ENCODE results near the gene ANGPT4. TPM values are rescaled to one million over a fixed set of nuclear protein-coding genes. Genes with fewer than 3 reads are reported as not detected.

The ANGPT4 gene, protein sequence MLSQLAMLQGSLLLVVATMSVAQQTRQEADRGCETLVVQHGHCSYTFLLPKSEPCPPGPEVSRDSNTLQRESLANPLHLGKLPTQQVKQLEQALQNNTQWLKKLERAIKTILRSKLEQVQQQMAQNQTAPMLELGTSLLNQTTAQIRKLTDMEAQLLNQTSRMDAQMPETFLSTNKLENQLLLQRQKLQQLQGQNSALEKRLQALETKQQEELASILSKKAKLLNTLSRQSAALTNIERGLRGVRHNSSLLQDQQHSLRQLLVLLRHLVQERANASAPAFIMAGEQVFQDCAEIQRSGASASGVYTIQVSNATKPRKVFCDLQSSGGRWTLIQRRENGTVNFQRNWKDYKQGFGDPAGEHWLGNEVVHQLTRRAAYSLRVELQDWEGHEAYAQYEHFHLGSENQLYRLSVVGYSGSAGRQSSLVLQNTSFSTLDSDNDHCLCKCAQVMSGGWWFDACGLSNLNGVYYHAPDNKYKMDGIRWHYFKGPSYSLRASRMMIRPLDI
- total RNA-seq, result not detected

DNA sequence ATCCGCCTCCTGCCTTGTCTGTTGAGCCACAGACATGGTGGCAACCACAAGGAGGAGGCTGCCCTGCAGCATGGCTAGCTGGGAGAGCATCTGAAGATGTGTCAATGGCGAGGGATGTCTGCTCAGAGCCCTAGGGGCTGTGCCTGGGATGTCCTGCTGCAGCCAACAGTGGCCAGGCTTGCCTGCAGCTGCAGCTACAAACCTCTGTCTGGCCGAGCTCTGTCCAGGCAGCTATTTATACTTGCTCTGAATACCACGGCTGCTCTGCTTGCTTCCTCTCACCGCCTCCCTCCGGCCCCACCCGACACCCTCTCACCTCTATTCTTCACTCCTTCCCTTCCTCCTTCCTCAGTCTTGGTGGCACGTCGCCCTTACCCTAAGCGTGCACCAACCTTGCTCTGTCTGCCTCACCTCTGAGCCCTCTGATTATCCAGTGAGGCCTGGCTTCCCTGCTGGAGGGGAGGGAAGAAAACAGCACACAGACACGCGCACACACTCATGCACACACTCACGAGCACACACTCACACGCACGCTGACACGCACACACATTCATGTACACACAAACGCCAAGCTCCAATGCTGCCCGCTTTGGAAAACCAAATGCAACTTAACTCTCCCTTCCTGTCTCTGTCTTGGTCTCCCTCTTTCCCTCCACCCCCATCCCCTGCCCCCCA lies at the start of gene ANGPT4:
TSS of gene ANGPT4 (minus strand) at position 210 of the 675 bp plus-strand sequence. CDS start at position 90, 120 bp downstream.
- no peak for DNase-seq
- Mint-ChIP-seq H3K9me3 (no peaks in the 10 kb centered on the region), H3K27me3 (peaks cover 8% of the 10 kb centered on the region), H3K4me1 (peaks cover 3% of the 10 kb centered on the region), H3K27ac (no peak within 1 kb of the TSS), H3K4me3 (no peak within 1 kb of the TSS), H3K36me3 (no peaks in the 10 kb centered on the region)
- no peak for ATAC-seq (ENCODE audit: low read depth)
- POLR2A ChIA-PET, result no interaction called here

DNA sequence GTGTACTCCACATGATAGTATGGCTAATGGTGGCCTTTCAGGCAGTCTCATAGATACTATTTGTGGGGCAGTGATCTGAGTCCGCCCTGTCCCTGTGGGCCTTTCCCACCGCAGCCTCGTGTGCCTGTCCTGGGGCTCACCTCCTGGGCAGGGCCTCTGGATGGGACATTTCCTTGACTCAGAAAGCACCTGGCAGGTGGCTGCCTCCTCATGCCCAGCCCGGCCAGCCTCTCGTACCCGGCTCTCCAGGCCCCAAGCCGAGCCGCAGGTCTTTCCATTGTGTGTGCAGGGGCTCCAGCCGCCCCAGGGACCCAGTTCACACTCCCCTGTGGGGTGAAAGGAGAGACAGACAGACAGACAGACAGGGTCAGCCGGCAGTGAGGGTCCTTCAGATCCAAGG lies 47.7 kb upstream of the ANGPT4 start:
- Mint-ChIP-seq H3K36me3 (no peaks in the 10 kb centered on the region), H3K4me3 (no peak overlapping the region), H3K9me3 (no peaks in the 10 kb centered on the region), H3K27ac (no peak overlapping the region), H3K4me1 (peaks cover 3% of the 10 kb centered on the region), H3K27me3 (no peaks in the 10 kb centered on the region)
- no peak for DNase-seq
- no peak for ATAC-seq (ENCODE audit: low read depth)
- POLR2A ChIA-PET, result no interaction called here

DNA sequence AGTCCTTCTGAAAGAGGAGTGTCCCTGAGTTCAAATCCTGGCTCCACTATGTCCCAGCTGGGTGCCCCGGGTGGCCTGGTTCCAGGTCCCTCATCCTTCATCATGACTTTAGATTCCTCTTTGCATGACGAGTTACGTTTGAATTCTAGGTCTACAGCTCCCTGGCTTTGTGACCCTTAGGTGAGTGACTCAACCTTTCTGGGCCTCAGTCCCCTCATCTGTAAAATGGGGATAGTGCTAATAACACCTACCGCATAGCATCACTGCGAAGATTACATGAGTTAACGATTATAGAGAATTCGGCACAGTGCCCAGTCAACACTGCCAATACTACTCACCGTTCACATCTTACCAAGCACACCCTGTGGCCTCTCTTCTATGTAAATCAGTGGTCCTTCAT lies 46.5 kb upstream of the ANGPT4 start:
- Mint-ChIP-seq H3K4me3 (no peak overlapping the region), H3K36me3 (no peaks in the 10 kb centered on the region), H3K9me3 (no peaks in the 10 kb centered on the region), H3K27ac (no peak overlapping the region), H3K27me3 (peaks cover 2% of the 10 kb centered on the region), H3K4me1 (peaks cover 3% of the 10 kb centered on the region)
- POLR2A ChIA-PET, result no interaction called here
- ATAC-seq (ENCODE audit: low read depth), result no peak
- no peak for DNase-seq

DNA sequence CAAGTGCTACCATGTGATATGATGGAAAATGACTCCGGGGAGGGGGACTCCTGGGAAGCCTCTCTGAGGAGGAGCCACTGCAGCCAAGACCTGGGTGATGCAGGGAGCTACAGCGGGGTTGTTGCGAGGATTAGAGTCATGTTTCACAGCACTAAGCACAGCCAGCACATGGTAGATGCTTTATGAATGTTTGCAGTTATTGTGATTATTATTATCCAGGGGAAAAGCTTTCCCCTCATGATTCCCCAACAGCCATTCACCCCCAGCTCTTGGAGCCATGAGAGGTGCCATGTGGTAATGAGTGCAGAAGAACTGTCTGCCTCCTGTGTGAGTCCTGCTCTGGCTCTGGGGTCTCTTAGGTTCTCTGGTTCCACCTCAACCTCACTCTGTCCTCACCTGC lies 46.1 kb upstream of the ANGPT4 start:
- Mint-ChIP-seq H3K4me1 (peaks cover 3% of the 10 kb centered on the region), H3K27ac (no peak overlapping the region), H3K9me3 (no peaks in the 10 kb centered on the region), H3K4me3 (no peak overlapping the region), H3K36me3 (no peaks in the 10 kb centered on the region), H3K27me3 (peaks cover 2% of the 10 kb centered on the region)
- ATAC-seq (ENCODE audit: low read depth) (no peak), DNase-seq (no peak)
- POLR2A ChIA-PET, result no interaction called here

DNA sequence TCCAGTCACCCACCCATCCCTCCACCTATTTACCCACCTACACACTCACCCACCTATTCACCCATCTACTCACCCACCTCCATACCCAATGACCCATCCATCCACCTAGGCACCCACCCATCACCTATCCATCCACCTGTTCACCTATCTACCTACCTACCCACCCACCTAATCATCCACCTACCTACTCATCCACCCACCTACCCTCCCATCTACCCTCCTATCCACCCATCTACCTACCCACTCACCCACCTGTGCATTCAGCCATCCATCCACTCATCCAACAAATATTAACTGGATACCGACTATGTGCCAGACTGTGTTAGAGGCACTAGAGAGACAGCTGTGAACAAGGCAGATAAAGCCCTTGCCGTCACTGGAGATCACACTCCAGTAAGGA lies 45.6 kb upstream of the ANGPT4 start:
- no peak for ATAC-seq (ENCODE audit: low read depth)
- Mint-ChIP-seq H3K4me3 (no peak overlapping the region), H3K4me1 (peaks cover 3% of the 10 kb centered on the region), H3K9me3 (no peaks in the 10 kb centered on the region), H3K27ac (no peak overlapping the region), H3K36me3 (no peaks in the 10 kb centered on the region), H3K27me3 (peaks cover 2% of the 10 kb centered on the region)
- DNase-seq, result no peak
- POLR2A ChIA-PET, result no interaction called here

DNA sequence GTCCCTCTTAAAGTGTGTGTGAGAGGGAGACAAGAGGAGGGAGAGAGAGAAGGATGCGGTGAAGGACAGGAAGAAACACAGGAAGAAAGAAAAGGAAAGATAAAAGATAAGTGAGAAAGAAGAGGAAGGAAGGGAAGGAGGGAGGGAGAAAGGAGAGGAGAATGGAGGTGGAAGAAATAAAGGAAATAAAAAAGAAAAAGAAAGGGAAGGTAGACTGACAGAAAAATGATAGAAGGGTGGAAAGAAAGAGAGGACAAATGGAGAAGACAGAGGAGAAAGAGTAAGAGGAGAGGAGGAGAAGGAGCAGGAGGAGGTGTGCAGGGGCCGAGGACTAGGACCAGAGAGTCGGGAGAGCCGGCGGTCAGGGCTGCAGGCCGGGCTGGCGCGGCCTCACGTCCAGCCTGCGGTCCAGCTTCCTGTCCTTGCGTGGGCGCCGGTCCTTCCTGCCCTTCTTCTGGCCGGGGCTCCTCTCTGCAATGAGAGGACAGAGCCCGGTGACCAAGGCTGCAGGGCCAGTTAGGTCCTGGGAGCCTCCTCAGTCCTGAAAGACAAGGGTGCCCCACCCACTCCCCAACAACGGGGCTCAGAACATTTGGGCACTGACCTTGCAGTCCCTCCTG lies 44.0 kb upstream of the ANGPT4 start:
- POLR2A ChIA-PET, result no interaction called here
- H3K4me3 Mint-ChIP-seq, result no peak overlapping the region
- H3K9me3 Mint-ChIP-seq, result no peaks in the 10 kb centered on the region
- H3K27me3 Mint-ChIP-seq, result peaks cover 11% of the 10 kb centered on the region
- DNase-seq (no peak), ATAC-seq (ENCODE audit: low read depth) (no peak)
- H3K4me1 Mint-ChIP-seq, result peaks cover 3% of the 10 kb centered on the region
- H3K36me3 Mint-ChIP-seq, result no peaks in the 10 kb centered on the region
- H3K27ac Mint-ChIP-seq, result peak overlapping the region; percentile 28

DNA sequence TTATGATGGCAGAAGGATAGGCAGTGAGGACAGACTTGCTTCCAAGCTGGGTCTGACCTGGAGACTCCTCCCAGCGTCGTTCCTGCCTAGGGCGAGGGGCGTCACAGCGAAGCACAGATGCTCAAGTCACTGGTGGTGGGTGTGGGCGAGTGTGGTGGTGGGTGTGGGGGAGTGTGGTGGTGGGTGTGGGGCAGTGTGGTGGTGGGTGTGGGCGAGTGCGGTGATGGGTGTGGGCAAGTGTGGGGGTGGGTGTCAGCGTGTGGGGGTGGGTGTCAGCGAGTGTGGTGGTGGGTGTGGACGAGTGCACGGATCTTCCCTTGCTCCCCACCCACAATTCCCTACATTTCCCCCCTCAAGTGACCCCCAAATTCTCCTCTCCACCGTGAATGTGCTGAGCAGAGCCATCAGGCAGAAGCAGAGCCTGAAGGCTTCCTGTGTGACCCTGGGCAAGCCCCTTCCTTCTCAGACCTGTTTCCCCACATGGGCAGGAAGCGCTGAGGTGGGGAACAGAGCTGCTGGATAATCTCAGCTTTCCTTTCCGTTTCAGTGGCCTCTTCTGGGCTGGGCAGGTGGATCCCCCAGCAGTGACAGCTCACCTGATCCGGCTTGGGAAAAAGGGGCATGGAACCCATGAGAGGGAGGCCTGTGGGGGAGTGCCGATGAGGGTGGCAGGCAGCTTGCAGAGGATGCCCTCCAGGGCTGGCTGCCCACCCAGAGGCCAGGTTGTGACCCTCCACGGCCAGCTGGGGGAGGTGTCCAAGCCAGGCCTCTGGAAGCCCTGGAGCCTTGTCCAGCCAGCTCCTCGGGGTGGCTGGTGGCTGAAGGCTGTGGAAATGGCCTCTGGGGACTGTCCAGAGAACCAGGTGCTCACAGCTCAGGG lies 43.0 kb upstream of the ANGPT4 start:
- no peak for ATAC-seq (ENCODE audit: low read depth)
- Mint-ChIP-seq H3K27ac (no peak overlapping the region), H3K4me3 (no peak overlapping the region), H3K36me3 (no peaks in the 10 kb centered on the region), H3K9me3 (no peaks in the 10 kb centered on the region), H3K4me1 (peaks cover 3% of the 10 kb centered on the region), H3K27me3 (peaks cover 18% of the 10 kb centered on the region)
- no peak for DNase-seq
- POLR2A ChIA-PET, result no interaction called here

DNA sequence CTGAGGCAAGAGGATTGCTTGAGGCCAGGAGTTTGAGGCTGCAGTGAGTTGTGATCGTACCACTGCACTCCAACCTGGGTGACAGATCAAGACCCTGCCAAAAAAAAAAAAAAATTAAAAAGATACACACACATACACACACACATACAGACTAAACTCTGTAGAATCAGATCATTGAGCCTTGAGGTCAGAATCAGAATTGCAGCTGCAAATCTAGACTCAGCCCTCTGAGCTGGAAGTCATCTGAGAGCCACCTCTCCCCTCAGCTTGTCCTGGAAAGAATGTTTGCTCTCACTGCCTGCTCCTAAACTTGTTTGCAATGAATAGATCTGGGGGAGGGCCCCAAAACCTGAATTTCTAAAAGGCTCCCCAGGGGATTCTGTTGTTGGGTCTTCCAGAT lies 41.4 kb upstream of the ANGPT4 start:
- H3K9me3 Mint-ChIP-seq, result no peaks in the 10 kb centered on the region
- no peak for DNase-seq
- H3K4me3 Mint-ChIP-seq, result no peak overlapping the region
- no peak overlapping the region for H3K27ac Mint-ChIP-seq
- peaks cover 30% of the 10 kb centered on the region for H3K27me3 Mint-ChIP-seq
- peaks cover 3% of the 10 kb centered on the region for H3K4me1 Mint-ChIP-seq
- no peaks in the 10 kb centered on the region for H3K36me3 Mint-ChIP-seq
- POLR2A ChIA-PET, result no interaction called here
- no peak for ATAC-seq (ENCODE audit: low read depth)

DNA sequence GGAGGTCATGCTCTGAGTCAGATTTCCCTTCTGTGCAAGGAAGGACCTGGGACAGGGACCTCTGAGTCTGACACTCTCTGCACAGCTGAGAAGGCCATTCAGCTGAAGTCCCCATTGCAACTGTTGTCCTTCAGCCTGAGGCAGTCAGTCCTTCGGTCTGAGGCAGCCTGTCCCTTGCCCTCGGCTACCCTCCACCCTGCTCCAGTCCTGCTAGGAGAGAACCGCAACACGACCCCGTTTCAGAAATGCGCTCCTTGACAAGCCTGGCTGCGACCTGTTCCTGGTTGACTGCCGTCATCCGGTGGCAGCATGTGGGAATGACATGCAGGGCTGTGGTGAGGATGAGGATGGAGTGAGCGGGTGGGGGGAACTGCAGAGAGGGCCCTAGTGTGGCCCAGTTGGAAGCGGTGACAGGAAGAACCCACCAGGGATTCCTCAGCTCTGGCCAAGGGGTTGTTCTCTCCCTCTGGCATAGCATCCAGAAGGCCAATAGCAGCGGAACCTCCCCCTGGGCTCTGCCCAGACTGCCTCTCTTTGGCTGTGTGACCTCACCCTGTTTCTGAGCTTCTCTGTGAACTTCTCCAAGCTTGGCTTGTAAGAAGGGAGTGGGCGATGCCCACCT lies 40.3 kb upstream of the ANGPT4 start:
- POLR2A ChIA-PET, result no interaction called here
- H3K27ac Mint-ChIP-seq, result no peak overlapping the region
- ATAC-seq (ENCODE audit: low read depth) (peak; percentile 68), DNase-seq (peak; percentile 84)
- no peaks in the 10 kb centered on the region for H3K36me3 Mint-ChIP-seq
- H3K27me3 Mint-ChIP-seq, result peaks cover 34% of the 10 kb centered on the region
- no peak overlapping the region for H3K4me3 Mint-ChIP-seq
- H3K4me1 Mint-ChIP-seq, result peaks cover 3% of the 10 kb centered on the region
- H3K9me3 Mint-ChIP-seq, result no peaks in the 10 kb centered on the region

DNA sequence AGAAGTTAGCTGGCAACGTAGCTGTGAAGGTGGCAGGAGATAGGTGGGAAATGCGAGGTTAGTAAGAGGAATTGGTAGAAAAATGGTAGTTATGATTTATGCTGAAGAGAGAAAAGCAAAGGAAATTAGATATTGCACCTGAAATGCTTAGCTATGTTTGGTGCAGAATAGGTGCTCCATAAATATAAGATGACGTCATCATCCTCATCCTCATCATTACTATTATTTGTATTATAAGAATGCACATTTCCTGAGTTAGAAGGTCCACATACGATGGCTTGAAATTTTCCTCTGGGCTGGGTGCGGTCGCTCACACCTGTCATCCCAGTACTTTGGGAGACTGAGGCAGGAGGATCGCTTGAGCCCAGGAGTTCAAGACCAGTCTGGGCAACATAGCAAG lies 39.5 kb upstream of the ANGPT4 start:
- DNase-seq (no peak), ATAC-seq (ENCODE audit: low read depth) (no peak)
- no peak overlapping the region for H3K4me3 Mint-ChIP-seq
- no peak overlapping the region for H3K27ac Mint-ChIP-seq
- POLR2A ChIA-PET, result no interaction called here
- peaks cover 3% of the 10 kb centered on the region for H3K4me1 Mint-ChIP-seq
- no peaks in the 10 kb centered on the region for H3K9me3 Mint-ChIP-seq
- H3K27me3 Mint-ChIP-seq, result peaks cover 34% of the 10 kb centered on the region
- no peaks in the 10 kb centered on the region for H3K36me3 Mint-ChIP-seq

DNA sequence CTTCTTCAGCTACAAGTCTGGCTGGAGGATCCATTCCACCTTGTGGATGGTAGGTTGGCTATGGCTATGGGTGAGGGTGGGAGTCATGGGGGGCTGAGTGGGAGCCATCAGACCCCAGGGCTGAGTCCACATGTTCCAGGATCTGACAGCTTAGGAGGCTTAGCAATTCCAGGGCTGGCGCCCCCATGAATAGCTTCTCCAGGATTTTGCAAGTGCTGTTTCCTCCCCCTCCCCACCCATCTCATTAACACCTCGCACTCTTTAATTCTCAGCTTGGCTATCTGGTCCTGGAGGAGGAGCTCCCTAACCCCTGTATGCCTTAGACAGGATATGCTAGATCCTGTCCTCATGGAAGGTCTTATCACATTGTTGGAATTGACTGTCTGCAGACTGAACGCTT lies 39.0 kb upstream of the ANGPT4 start:
- Mint-ChIP-seq H3K9me3 (no peaks in the 10 kb centered on the region), H3K36me3 (no peaks in the 10 kb centered on the region), H3K27ac (no peak overlapping the region), H3K4me3 (no peak overlapping the region), H3K27me3 (peaks cover 35% of the 10 kb centered on the region), H3K4me1 (peaks cover 3% of the 10 kb centered on the region)
- DNase-seq, result no peak
- ATAC-seq (ENCODE audit: low read depth), result no peak
- POLR2A ChIA-PET, result interaction anchor here (0.7 kb wide), 1 partner anchor 135 kb away, joined by 3 read pairs; no protein-coding TSS in a partner anchor

DNA sequence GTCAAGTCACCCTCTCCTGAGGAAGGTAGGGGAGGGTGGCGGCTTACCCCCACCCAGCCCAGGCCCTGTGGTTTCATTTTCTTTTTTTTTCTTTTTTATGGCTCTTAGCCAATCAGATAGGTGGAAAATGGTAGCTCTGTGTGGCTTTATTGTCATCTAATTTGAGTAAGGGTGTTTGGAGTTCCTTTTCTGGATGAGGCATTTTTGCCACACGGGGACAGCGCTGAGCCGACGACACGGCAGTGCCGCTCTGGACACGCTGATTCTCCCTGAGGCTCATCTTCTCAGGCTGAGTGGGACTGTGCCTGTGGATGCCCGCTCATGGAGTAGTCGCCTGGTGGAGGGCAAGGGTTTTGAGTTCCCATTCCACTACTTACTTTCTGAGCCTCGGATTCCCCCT lies 37.6 kb upstream of the ANGPT4 start:
- POLR2A ChIA-PET, result no interaction called here
- peaks cover 40% of the 10 kb centered on the region for H3K27me3 Mint-ChIP-seq
- no peaks in the 10 kb centered on the region for H3K9me3 Mint-ChIP-seq
- H3K27ac Mint-ChIP-seq, result no peak overlapping the region
- no peaks in the 10 kb centered on the region for H3K4me1 Mint-ChIP-seq
- no peaks in the 10 kb centered on the region for H3K36me3 Mint-ChIP-seq
- no peak for DNase-seq
- H3K4me3 Mint-ChIP-seq, result no peak overlapping the region
- no peak for ATAC-seq (ENCODE audit: low read depth)
